Upper lobe of right lung (tissue), 1 donor: Measurements from ENCODE around the gene HCAR2. TPM values are rescaled to one million over a fixed set of nuclear protein-coding genes. Genes with fewer than 3 reads are reported as not detected.
"Not testable (repeated sequence)": the region's sequence is repeated elsewhere in the genome, so short reads cannot be mapped to it uniquely, and the experiment has no call there.

Experiments used
- ATAC-seq: fragments of 200-7000 bp; cut with Tn5 transposase; one replicate; pipeline ENCODE4 v1.9.1; 2020; ENCODE audit warnings: mild to moderate bottlenecking, moderate library complexity
- DNase-seq: peaks from one replicate; pipeline ENCODE4 v3.0.0-alpha.2; 2020
- H3K27ac ChIP-seq: fragments of 200-600 bp; one replicate; pipeline ENCODE4 v1.8.0; 2022
- H3K27me3 ChIP-seq: fragments of 200-600 bp; one replicate; pipeline ENCODE4 v1.8.0; 2022; ENCODE audit warnings: mild to moderate bottlenecking
- H3K36me3 ChIP-seq: fragments of 200-600 bp; one replicate; pipeline ENCODE4 v1.8.0; 2022
- H3K4me1 ChIP-seq: fragments of 200-600 bp; one replicate; pipeline ENCODE4 v1.8.0; 2022
- H3K4me3 ChIP-seq: fragments of 200-600 bp; one replicate; pipeline ENCODE4 v1.8.0; 2022; ENCODE audit warnings: mild to moderate bottlenecking
- H3K9me3 ChIP-seq: fragments of 200-600 bp; one replicate; pipeline ENCODE4 v1.8.0; 2022
- intact Hi-C: fragments of 100-400 bp; cut with DNase I; formaldehyde crosslinking; loops from one replicate; pipeline ENCODE4 v1.11.0; 2022
- total RNA-seq: library from RNA; stranded (reverse); fragmentation: NEBNext Ultra II Directional; extraction: Animal tissue kit (Norgen Biotek cat#: 25700); gene quantifications from one replicate; pipeline ENCODE4 v1.2.1, GENCODE V29; 2021
- TF ChIP-seq, protein P1 (sequence below): fragments of 200-600 bp; IDR thresholded peaks from one replicate; pipeline ENCODE4 v1.8.0; 2022; ENCODE audit warnings: antibody characterized with exemption
- donor health status: DM: no; HTN: yes; CAD: no; lungs with severe emphysema.

Gene HCAR2
- total RNA-seq, 1 donor from 2014 or later = 7.6 TPM

DNA sequence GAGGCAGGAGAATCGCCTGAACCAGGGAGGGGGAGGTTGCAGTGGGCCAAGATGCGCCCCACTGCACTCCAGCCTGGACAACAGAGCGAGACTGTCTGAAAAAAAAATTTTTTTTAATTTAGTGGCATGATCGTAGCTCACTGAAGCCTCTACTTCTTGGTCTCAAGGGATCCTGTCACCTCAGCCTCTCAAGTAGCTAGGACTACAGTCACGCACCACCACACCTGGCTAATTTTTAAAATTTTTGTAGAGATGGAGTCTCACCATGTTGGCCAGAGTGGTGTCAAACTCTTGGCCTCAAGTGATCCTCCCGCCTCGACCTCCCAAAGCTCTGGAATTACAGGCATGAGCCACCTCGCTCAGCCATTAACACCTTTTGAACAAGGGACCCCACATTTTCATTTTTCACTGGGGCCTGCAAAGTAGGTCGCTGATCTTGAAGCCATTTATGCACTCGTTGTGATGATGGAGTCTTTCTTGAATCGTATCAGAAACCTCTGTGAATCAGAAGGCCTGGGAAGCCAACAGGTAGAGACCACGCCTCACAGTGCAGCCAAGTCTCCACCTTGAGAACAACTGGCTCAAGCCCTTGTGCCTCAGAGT, 21.6 kb upstream of the HCAR2 start:
- Histone ChIP-seq H3K27ac (no peak overlapping the region), H3K4me3 (no peak overlapping the region), H3K4me1 (no peaks in the 10 kb centered on the region), H3K27me3 (no peaks in the 10 kb centered on the region), H3K9me3 (no peaks in the 10 kb centered on the region), H3K36me3 (no peaks in the 10 kb centered on the region)
- ATAC-seq = no peak
- TF ChIP-seq, protein P1, sequence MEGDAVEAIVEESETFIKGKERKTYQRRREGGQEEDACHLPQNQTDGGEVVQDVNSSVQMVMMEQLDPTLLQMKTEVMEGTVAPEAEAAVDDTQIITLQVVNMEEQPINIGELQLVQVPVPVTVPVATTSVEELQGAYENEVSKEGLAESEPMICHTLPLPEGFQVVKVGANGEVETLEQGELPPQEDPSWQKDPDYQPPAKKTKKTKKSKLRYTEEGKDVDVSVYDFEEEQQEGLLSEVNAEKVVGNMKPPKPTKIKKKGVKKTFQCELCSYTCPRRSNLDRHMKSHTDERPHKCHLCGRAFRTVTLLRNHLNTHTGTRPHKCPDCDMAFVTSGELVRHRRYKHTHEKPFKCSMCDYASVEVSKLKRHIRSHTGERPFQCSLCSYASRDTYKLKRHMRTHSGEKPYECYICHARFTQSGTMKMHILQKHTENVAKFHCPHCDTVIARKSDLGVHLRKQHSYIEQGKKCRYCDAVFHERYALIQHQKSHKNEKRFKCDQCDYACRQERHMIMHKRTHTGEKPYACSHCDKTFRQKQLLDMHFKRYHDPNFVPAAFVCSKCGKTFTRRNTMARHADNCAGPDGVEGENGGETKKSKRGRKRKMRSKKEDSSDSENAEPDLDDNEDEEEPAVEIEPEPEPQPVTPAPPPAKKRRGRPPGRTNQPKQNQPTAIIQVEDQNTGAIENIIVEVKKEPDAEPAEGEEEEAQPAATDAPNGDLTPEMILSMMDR = no peak
- no peak for DNase-seq
- intact Hi-C loops = no loop called here

DNA sequence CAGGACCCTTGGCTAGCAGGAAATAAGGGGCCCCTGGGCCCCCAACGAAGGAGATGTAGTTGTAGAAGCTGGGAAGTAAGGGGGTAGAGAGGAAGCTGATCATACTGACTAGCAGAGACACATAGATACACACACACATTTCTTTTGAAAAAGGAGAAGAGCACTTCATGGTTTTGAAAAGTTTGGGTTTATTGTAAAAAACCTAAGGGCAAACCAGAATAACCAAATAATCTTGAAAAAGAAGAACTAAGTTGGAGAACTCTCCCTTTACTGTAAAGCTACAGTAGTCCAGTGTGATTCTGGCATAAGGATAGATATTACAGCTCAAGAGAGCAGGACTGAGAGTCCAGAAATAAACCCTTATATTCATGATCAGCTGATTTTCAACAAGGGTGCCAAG, 19.2 kb upstream of the HCAR2 start:
- Histone ChIP-seq H3K9me3 (no peaks in the 10 kb centered on the region), H3K27me3 (no peaks in the 10 kb centered on the region), H3K4me1 (no peaks in the 10 kb centered on the region), H3K36me3 (no peaks in the 10 kb centered on the region), H3K4me3 (no peak overlapping the region), H3K27ac (no peak overlapping the region)
- ATAC-seq (no peak), DNase-seq (no peak)
- TF ChIP-seq, protein P1 = no peak
- intact Hi-C loops = no loop called here

DNA sequence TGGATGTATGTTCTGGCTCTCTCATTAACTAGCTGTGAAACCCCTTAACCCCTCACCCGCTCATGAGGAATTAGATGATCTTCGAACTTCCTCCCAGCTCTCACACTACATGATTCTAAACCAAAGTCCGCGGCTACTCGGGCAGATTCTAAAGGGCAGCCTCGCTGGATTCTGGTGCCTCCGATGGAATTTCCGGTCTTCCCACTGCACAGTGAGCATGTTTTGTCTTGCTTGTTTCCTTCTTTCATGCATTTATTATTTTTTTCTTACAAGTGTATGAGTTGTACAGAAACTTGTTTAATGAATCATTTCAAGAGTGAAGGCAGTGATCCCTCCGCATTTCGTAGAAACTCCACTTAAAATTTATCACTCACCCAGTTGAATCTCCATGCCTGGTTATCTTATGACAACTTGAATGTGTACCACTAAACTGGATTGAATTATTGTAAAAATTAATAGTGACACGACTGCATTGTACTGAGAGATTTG, 17.9 kb upstream of the HCAR2 start:
- no peaks in the 10 kb centered on the region for H3K4me1 ChIP-seq
- no peak overlapping the region for H3K4me3 ChIP-seq
- no peaks in the 10 kb centered on the region for H3K9me3 ChIP-seq
- DNase-seq (no peak), ATAC-seq (no peak)
- H3K27ac ChIP-seq = no peak overlapping the region
- no peaks in the 10 kb centered on the region for H3K27me3 ChIP-seq
- intact Hi-C loops = no loop called here
- no peaks in the 10 kb centered on the region for H3K36me3 ChIP-seq
- TF ChIP-seq, protein P1 = no peak

DNA sequence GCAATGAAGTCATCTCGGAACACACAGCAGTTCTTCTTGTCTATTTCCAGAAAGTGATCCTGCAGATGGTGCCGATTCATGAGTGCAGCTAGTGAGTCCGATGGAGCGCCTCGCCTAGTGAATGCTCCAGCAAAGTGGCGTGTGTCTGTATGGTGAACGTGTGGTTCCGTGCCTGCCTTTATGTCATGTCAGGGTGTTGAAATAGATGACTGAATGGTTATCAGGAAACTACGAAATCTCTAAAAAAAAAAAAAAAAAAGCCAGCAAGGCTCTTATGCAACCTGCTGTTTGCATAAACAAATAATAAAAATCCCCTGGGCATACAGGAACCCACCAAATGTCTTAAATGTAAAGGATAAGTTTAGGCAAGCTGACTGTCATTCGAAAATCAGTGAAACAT, 13.5 kb upstream of the HCAR2 start, which contains the start of gene HCAR3:
TSS of gene HCAR3 (minus strand) at position 154 of the 400 bp plus-strand sequence. CDS start at position 80, 74 bp downstream.
- H3K4me3 ChIP-seq, intact Hi-C loops, H3K27me3 ChIP-seq, DNase-seq, H3K27ac ChIP-seq, H3K9me3 ChIP-seq, H3K36me3 ChIP-seq, H3K4me1 ChIP-seq: not testable (repeated sequence)
- peak; percentile 62 for ATAC-seq

DNA sequence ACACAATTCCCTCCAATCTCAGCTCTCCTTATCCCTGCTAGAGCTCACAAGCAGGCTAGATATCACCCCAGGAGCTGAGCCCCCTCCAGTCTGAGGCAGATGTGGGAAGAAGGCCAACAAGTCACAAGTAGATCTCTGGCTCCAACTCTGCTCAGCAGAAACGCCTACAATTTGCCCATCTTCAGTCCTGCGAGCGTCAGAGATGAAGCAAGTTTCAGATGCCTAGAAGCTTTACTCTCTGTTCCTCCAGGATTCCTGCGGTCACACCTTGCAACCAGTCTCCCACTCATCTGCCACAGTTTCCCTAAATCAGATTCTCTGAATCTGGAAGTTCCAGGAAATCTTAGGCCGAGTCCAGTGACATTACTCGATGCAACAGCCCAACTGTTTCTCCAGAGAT, 12.1 kb upstream of the HCAR2 start:
- H3K4me1 ChIP-seq, H3K27me3 ChIP-seq, H3K4me3 ChIP-seq, DNase-seq, intact Hi-C loops, H3K9me3 ChIP-seq, H3K36me3 ChIP-seq, H3K27ac ChIP-seq: not testable (repeated sequence)
- ATAC-seq = peak; percentile 56

DNA sequence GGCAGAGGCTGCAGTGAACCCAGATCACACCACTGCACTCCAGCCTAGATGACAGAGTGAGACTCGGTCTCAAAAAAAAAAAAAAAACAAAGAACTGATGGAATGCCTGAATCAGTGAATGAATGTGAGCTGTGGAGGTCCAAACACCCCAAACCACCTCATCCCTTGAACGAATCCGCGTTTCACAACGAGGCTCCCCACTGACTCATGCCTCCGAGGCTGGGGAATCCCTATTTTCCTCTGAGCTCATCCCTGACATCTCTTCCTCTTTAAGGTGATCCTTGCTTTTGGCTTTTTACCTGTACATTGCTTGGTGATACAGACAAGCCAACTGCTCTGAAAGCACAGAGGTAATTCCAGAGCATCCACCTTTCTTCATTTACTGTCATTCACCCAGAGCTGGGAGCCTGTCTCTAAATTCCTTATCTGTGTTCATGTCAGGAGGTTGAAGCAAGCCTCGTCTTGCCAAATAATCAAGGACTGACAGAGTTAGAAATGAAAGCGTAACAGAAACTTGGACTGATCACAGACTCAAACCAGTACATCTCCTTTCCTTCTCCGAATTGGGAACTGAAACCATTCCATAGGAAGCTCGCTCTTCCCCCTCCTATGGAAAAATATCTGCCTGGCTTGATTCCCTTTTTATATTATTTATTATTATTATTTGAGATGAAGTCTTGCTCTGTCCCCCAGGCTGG, 10.5 kb upstream of the HCAR2 start:
- H3K27me3 ChIP-seq, DNase-seq, H3K4me3 ChIP-seq, H3K9me3 ChIP-seq, H3K27ac ChIP-seq, H3K4me1 ChIP-seq, intact Hi-C loops, H3K36me3 ChIP-seq: not testable (repeated sequence)
- ATAC-seq = peak; percentile 75

DNA sequence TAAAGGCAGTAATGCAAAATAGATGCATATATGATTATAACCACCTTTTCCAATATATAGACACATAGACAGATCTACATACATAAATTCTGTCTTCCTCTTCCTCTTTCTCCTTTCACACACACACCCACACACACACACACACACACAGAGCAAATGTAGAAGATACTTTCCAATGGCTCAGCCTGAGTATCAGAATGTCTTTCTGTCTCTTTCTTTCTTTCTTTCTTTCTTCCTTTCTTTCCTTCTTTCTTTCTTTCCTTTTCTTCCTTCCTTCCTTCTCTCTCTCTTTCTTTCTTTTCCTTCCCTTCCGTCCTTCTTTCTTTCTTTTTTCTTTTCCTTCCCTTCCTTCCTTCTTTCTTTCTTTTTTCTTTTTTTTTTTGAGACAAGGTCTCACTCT, 8.1 kb upstream of the HCAR2 start:
- H3K36me3 ChIP-seq, H3K4me1 ChIP-seq, intact Hi-C loops, H3K27ac ChIP-seq, H3K4me3 ChIP-seq, H3K9me3 ChIP-seq, DNase-seq, H3K27me3 ChIP-seq: not testable (repeated sequence)
- ATAC-seq = peak; percentile 62

DNA sequence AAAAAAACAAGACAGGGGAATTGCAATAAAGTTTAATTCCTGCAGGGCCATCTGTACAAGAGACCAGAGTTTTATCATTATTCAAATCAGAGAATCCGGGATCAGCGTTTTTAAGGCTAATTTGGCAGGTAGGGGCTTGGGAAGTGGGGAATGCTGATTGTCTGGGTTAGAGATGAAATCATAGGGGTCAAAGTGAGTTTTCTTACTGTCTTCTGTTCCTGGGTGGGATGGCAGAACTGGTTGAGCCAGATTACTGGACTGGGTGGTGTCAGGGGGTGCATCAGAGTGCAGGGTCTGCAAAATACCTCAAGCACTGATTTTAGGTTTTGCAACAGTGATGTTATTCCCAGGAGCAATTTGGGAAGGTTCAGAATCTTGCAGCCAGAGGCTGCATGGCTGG, 7.2 kb upstream of the HCAR2 start:
- intact Hi-C loops, ATAC-seq: not testable (repeated sequence)

DNA sequence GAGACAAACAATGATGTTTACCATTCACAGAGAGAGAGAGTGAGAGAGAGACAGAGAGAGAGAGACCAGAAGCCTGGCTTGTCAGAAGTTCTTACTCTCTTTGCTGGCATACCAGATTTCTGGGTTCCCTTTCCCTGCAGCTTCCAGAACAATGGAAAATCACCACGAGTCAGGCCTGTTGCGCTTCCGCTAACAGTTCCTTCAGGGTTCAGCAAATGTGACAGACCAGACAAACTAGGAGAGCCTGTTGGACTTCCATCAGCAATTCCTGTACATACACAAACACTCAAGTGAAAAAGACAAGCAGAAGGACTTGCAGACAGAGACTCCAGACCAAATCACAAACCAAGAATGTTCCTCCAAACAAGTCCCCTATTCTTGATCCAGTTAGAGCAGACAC, 6.1 kb upstream of the HCAR2 start:
- H3K4me3 ChIP-seq, H3K27ac ChIP-seq, DNase-seq, H3K27me3 ChIP-seq, H3K36me3 ChIP-seq, H3K4me1 ChIP-seq, intact Hi-C loops, H3K9me3 ChIP-seq: not testable (repeated sequence)
- peak; percentile 17 for ATAC-seq

More for the DNA sequence above, 7.2 kb upstream of the HCAR2 start:
- not testable (repeated sequence) for H3K27me3 ChIP-seq, H3K4me3 ChIP-seq, DNase-seq, H3K27ac ChIP-seq, H3K4me1 ChIP-seq, H3K36me3 ChIP-seq, H3K9me3 ChIP-seq

DNA sequence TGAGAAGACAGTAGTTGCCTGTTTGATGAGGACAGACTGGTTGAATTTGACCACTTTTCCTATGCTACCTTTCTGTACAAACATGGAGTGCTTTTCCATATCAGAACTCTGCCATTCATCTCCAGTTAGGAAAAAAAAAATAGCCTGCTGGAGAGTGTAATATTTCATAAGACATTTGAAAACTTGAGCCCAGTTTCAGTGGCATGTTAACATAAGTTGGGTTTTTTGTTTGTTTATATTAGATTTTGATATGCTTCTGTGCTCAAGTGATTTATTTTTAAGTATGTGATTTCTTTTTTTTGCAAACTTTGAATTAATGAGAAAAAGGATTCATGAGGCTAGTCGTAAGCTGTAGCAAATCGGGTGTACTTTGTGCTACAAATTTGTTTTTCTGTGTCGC, 684 bp upstream of the HCAR2 start:
- ATAC-seq, DNase-seq, H3K4me1 ChIP-seq, H3K27me3 ChIP-seq, H3K4me3 ChIP-seq, H3K36me3 ChIP-seq, H3K27ac ChIP-seq, intact Hi-C loops, H3K9me3 ChIP-seq: not testable (repeated sequence)

DNA sequence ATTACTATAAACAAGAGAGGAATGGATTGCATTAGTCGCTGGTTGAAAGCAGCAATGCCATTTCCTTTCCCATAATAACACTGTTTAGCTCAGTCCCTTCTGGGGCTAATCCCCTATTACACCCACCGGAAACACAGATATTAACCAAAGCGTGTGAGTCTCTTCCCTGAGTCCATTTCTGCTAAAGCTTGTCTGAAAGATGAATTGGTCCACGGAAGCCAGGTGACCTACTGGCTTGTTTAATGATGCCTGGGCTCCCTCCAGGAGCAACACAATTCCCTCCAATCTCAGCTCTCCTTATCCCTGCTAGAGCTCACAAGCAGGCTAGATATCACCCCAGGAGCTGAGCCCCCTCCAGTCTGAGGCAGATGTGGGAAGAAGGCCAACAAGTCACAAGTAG, 1.7 kb downstream of the HCAR2 start:
- DNase-seq, H3K36me3 ChIP-seq, intact Hi-C loops, H3K27me3 ChIP-seq, ATAC-seq, H3K4me1 ChIP-seq, H3K27ac ChIP-seq, H3K4me3 ChIP-seq, H3K9me3 ChIP-seq: not testable (repeated sequence)
